Hepatocyte (in vitro differentiated cells): Measurements from ENCODE around the gene ATP5F1E. TPM values are rescaled to one million over a fixed set of nuclear protein-coding genes. Genes with fewer than 3 reads are reported as not detected.
A peak's percentile ranks its signal among the peaks of the same experiment; 100 is the strongest.

Experiments used
- DNase-seq: peaks from one replicate; pipeline ENCODE4 v3.0.0-alpha.2; 2016; ENCODE audit warnings: low spot score
- H2AFZ ChIP-seq: fragments of 200-600 bp; sonication (generic); 2 replicates; pipeline ENCODE4 v1.6.0; 2016; ENCODE audit warnings: antibody characterized with exemption, mild to moderate bottlenecking
- H3K27ac ChIP-seq: fragments of 200-600 bp; sonication (generic); 2 replicates; pipeline ENCODE4 v1.5.1; 2016; ENCODE audit warnings: mild to moderate bottlenecking
- H3K27me3 ChIP-seq: fragments of 200-600 bp; sonication (generic); 2 replicates; pipeline ENCODE4 v1.6.1; 2016
- H3K36me3 ChIP-seq: fragments of 200-600 bp; sonication (generic); replicated peaks from 2 replicates; pipeline ENCODE4 v1.5.1; 2016; ENCODE audit warnings: low read depth; ENCODE audit not compliant: insufficient read depth
- H3K4me1 ChIP-seq: fragments of 200-600 bp; sonication (generic); 2 replicates; pipeline ENCODE4 v1.5.1; 2016; ENCODE audit warnings: mild to moderate bottlenecking, moderate library complexity; ENCODE audit not compliant: insufficient read depth
- H3K4me2 ChIP-seq: fragments of 200-600 bp; sonication (generic); 2 replicates; pipeline ENCODE4 v1.6.0; 2016
- H3K4me3 ChIP-seq: fragments of 200-600 bp; sonication (generic); 2 replicates; pipeline ENCODE4 v1.5.1; 2016; ENCODE audit warnings: mild to moderate bottlenecking
- H3K79me2 ChIP-seq: fragments of 200-600 bp; sonication (generic); 2 replicates; pipeline ENCODE4 v1.6.0; 2017; ENCODE audit warnings: mild to moderate bottlenecking
- H3K9me2 ChIP-seq: fragments of 200-600 bp; sonication (generic); replicated peaks from 2 replicates; pipeline ENCODE4 v1.6.0; 2017; ENCODE audit warnings: mild to moderate bottlenecking; ENCODE audit not compliant: insufficient read depth
- H3K9me3 ChIP-seq: fragments of 200-600 bp; sonication (generic); 2 replicates; pipeline ENCODE4 v1.5.1; 2016; ENCODE audit warnings: low read depth, mild to moderate bottlenecking
- H4K20me1 ChIP-seq: fragments of 200-600 bp; sonication (generic); 2 replicates; pipeline ENCODE4 v1.6.0; 2016; ENCODE audit warnings: mild to moderate bottlenecking; ENCODE audit not compliant: insufficient read depth, poor library complexity, severe bottlenecking
- EZH2 ChIP-seq: fragments of 200-600 bp; sonication (generic); IDR thresholded peaks from 2 replicates; pipeline ENCODE4 v1.6.1; 2016; ENCODE audit warnings: antibody characterized with exemption, mild to moderate bottlenecking, borderline replicate concordance
- EZH2phosphoT487 ChIP-seq: fragments of 200-600 bp; sonication (generic); IDR thresholded peaks from one replicate; pipeline ENCODE4 v1.6.1; 2018; ENCODE audit warnings: antibody characterized with exemption, mild to moderate bottlenecking, low read depth, moderate library complexity; ENCODE audit not compliant: unreplicated experiment, severe bottlenecking
- WGBS: methylation state at CpG from one replicate; pipeline ENCODE4 v1.1.6; 2016; ENCODE audit warnings: low lambda C conversion rate; ENCODE audit errors: missing lambda C conversion rate; 5-methylcytosine and 5-hydroxymethylcytosine counted together
- polyA plus RNA-seq: library from polyadenylated mRNA; unstranded; fragments of >200 nt; fragmentation: Nextera tagmentation; extraction: Ambion mirVana; gene quantifications from 2 replicates; pipeline ENCODE4 v1.2.1, GENCODE V29; 2016
- total RNA-seq: library from RNA; depleted of rRNA; stranded (reverse); fragments of >200 nt; gene quantifications from 2 replicates; pipeline ENCODE4 v1.2.3, GENCODE V29; 2014
- TF ChIP-seq, protein P1 (sequence below): fragments of 200-600 bp; sonication (generic); IDR thresholded peaks from 2 replicates; pipeline ENCODE4 v1.5.1; 2016; ENCODE audit warnings: antibody characterized with exemption, mild to moderate bottlenecking; ENCODE audit not compliant: poor library complexity

ATP5F1E gene
- total and polyA plus RNA-seq, 2 experiments from 2014 or later = 32.9 to 227 TPM

DNA sequence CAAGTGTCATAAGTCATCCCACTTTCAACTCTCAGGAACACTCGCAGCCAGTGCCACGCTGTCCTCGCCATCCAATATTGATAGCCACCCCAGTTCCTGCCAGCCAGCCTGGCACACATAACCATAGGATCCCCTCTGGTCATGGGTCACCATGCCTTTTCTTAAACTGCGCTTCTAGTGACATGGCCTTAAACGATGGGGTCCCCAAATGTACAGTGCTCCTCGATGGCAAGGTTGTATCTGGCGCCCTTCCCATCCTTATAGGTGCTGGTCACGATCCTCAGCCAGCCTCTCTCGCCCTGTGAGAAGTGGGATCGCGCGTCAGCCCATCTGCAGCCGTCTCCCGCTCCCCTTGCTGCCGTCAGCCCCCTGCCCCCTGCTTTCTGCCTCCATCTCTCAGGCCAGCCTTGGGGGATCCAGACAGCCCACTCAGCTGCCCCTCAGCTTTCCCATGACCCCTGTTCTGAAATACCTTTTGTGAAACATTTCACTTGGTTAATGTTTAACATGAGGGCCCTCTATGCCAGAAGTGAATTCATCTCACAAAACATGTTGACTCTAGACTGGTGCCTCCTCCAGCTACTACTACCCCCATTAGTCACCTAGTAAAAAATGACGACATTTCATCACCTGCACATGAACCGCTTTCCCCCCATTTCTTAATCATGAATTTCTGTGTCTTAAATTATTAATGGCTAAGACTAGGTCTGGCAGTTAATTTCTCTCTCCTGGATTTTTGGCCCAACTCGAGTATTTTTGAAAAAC, 36.5 kb downstream of the ATP5F1E start:
- TF ChIP-seq EZH2 (no peak), EZH2phosphoT487 (no peak)
- TF ChIP-seq, protein P1, sequence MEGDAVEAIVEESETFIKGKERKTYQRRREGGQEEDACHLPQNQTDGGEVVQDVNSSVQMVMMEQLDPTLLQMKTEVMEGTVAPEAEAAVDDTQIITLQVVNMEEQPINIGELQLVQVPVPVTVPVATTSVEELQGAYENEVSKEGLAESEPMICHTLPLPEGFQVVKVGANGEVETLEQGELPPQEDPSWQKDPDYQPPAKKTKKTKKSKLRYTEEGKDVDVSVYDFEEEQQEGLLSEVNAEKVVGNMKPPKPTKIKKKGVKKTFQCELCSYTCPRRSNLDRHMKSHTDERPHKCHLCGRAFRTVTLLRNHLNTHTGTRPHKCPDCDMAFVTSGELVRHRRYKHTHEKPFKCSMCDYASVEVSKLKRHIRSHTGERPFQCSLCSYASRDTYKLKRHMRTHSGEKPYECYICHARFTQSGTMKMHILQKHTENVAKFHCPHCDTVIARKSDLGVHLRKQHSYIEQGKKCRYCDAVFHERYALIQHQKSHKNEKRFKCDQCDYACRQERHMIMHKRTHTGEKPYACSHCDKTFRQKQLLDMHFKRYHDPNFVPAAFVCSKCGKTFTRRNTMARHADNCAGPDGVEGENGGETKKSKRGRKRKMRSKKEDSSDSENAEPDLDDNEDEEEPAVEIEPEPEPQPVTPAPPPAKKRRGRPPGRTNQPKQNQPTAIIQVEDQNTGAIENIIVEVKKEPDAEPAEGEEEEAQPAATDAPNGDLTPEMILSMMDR = no peak
- no peaks in the 10 kb centered on the region for H3K9me2 ChIP-seq
- H3K36me3 ChIP-seq = no peaks in the 10 kb centered on the region
- H3K4me2 ChIP-seq = no peak overlapping the region
- H3K9me3 ChIP-seq = no peaks in the 10 kb centered on the region
- DNase-seq = peak; percentile 47
- H3K4me1 ChIP-seq = peaks cover 4% of the 10 kb centered on the region
- H3K79me2 ChIP-seq = no peaks in the 10 kb centered on the region
- peak overlapping the region; percentile 56 for H3K27ac ChIP-seq
- WGBS = 91% methylated on average over 18 of the region's 18 CpGs
- H4K20me1 ChIP-seq = no peaks in the 10 kb centered on the region
- H2AFZ ChIP-seq = no peak overlapping the region
- no peaks in the 10 kb centered on the region for H3K27me3 ChIP-seq
- no peak overlapping the region for H3K4me3 ChIP-seq

DNA sequence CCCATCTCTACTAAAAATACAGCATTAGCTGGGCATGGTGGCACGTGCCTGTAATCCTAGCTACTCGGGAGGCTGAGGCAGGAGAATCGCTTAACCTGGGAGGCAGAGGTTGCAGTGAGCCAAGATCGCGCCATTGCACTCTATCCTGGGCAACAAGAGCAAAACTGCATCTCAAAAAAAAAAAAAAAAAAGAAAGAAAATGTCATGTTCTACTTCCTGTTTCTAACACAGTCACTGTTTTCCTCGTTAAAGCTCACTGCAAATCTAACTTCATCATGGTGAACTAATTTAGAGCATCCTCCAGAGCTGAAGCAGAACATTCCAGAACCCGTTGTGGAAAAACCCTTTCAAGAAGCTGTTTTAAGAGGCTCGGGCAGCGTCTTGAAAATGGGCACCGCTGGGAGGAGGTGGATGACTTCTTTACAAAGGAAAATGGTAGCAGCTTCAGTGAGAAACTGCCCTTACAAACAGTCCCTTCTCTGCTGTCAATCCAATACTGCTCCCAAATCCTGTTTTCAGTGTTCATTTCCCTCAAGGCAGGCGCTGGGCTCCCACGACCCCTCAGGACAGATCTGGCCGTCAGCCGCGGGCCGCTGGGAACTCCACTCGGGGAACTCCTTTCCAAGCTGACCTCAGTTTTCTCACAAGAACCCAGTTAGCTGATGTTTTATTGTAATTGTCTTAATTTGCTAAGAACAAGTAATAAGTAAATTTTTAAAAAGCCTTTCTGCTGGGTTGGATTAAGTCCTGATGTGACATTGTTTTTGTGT, 37.6 kb downstream of the ATP5F1E start:
- Histone ChIP-seq H3K27ac (no peak overlapping the region), H3K36me3 (no peaks in the 10 kb centered on the region), H3K4me1 (peaks cover 4% of the 10 kb centered on the region), H3K9me2 (no peaks in the 10 kb centered on the region), H3K4me2 (no peak overlapping the region), H4K20me1 (no peaks in the 10 kb centered on the region), H3K79me2 (no peaks in the 10 kb centered on the region), H3K4me3 (no peak overlapping the region), H3K9me3 (no peaks in the 10 kb centered on the region), H2AFZ (no peak overlapping the region), H3K27me3 (no peaks in the 10 kb centered on the region)
- TF ChIP-seq, protein P1 = no peak
- TF ChIP-seq EZH2 = no peak
- 92% methylated on average over 17 of the region's 17 CpGs for WGBS
- no peak for DNase-seq

DNA sequence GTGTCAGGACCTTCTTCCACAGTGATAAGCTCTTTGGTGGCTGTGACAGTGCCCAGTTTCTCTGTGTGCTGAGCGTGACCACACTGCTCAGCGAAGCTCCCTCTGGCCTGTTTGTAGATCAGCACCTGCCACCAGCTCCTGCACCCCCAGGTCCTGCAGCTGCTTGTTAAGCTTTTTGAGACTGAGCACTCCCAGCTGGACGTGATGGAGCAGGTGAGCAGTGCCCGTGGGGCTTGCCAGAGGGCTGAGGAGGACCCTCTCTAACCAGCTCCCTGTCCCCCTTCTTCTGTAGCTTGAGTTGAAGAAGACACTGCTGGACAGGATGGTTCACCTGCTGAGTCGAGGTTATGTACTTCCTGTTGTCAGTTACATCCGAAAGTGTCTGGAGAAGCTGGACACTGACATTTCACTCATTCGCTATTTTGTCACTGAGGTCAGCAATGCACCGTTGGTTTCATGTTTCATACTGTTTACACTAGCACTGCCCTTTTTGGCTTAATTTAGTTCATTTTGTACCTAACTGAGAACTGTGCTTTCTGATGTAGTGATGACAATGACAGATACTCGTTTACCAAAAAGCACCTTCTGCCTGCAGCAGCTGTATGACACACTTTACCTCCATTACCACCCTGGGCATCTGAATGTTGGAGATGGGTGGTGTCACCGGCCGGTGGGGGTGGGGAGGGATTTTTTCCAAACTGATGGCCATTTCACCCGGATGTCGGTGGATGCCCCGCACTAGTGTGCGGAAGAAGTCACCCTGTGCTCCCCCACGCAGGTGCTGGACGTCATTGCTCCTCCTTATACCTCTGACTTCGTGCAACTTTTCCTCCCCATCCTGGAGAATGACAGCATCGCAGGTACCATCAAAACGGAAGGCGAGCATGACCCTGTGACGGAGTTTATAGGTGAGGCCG, 38.5 kb downstream of the ATP5F1E start:
- Histone ChIP-seq H3K9me2 (no peaks in the 10 kb centered on the region), H3K4me3 (no peak overlapping the region), H3K36me3 (no peaks in the 10 kb centered on the region), H3K27me3 (no peaks in the 10 kb centered on the region), H2AFZ (no peak overlapping the region), H4K20me1 (no peaks in the 10 kb centered on the region), H3K9me3 (no peaks in the 10 kb centered on the region), H3K79me2 (no peaks in the 10 kb centered on the region), H3K4me1 (peaks cover 4% of the 10 kb centered on the region), H3K4me2 (no peak overlapping the region), H3K27ac (no peak overlapping the region)
- DNase-seq = no peak
- WGBS = 94% methylated on average over 22 of the region's 23 CpGs
- TF ChIP-seq, protein P1 = no peak
- TF ChIP-seq EZH2 = no peak
- TF ChIP-seq EZH2phosphoT487 = no peak
